ENCODE data around the gene HMGB1. TPM values are rescaled to one million over a fixed set of nuclear protein-coding genes. Genes with fewer than 3 reads are reported as not detected.

The HMGB1 gene
- total and polyA plus RNA-seq, 2 of the 13 experiments (the other 11 are each of a cell fraction or from before 2014, with no cell fraction given), result 115 to 584 TPM

DNA sequence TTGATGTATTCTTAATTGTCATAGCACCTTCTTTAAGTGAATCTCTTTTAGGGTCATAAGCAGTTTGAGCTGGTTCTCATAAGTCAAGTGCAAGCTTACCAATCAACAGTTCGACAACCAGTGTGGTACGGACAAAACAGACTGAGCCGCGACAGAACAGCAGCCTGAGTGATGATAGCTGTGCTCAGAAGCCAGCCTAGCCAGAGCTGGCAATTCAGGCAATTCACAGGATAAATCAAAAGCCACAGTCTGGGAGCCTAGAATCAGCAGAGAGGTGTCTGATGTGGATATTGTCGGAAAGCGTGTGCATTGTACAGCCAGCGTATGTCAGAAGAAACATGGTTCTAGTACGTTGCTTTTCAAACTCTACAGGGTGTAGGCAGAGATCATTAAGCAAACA is 28.6 kb downstream of the HMGB1 start:
- 83% methylated on average over 8 of the region's 8 CpGs for WGBS (ENCODE audit: low lambda C conversion rate)
- no peak overlapping the region for H3K27ac ChIP-seq (ENCODE audit: extremely low read length, insufficient read depth, low read length)
- H3K4me3 ChIP-seq (replicated peaks in 1 of 3; ENCODE audit: insufficient read depth in 1 of 3, low read depth in 2 of 3, low read length in 3 of 3), result no peak overlapping the region
- no peak overlapping the region for H3K4me2 ChIP-seq (ENCODE audit: low read depth, low read length)
- H3K9me3 ChIP-seq (ENCODE audit: low read length), result no peaks in the 10 kb centered on the region
- H3K79me2 ChIP-seq (ENCODE audit: insufficient read depth, low read length), result no peaks in the 10 kb centered on the region
- H4K20me1 ChIP-seq (ENCODE audit: insufficient read depth, low read length), result no peaks in the 10 kb centered on the region
- H2AFZ ChIP-seq (ENCODE audit: low read length), result no peak overlapping the region
- H3K9ac ChIP-seq (ENCODE audit: insufficient read depth, low read depth, low read length), result no peak overlapping the region
- TF ChIP-seq ZNF772 (CRISPR knock-in tag; IDR thresholded peaks at IDR 0.05) (no peak), SRSF4 (IDR thresholded peaks at IDR 0.05; ENCODE audit: low read depth, low read length, poor library complexity, severe bottlenecking) (no peak), ZNF350 (CRISPR knock-in tag; IDR thresholded peaks at IDR 0.05; ENCODE audit: borderline replicate concordance, low read depth) (no peak), CBFB (CRISPR knock-in tag; IDR thresholded peaks at IDR 0.05) (no peak), ZMYM3 (CRISPR knock-in tag; IDR thresholded peaks at IDR 0.05) (no peak), ZNF792 (CRISPR knock-in tag; IDR thresholded peaks at IDR 0.05) (no peak), CCAR2 (optimal IDR thresholded peaks at IDR 0.05; ENCODE audit: low read depth, low read length) (no peak), GATA4 (IDR thresholded peaks at IDR 0.05; ENCODE audit: borderline replicate concordance, low read depth) (no peak), CBX2 (IDR thresholded peaks at IDR 0.05; ENCODE audit: low read depth, low read length) (no peak), CBX2 (CRISPR knock-in tag; IDR thresholded peaks at IDR 0.05; ENCODE audit: low read depth) (no peak), ZNF383 (CRISPR knock-in tag; IDR thresholded peaks at IDR 0.05; ENCODE audit: borderline replicate concordance) (no peak), STAG1 (CRISPR knock-in tag; IDR thresholded peaks at IDR 0.05) (no peak)
- TF ChIP-seq, protein P1, sequence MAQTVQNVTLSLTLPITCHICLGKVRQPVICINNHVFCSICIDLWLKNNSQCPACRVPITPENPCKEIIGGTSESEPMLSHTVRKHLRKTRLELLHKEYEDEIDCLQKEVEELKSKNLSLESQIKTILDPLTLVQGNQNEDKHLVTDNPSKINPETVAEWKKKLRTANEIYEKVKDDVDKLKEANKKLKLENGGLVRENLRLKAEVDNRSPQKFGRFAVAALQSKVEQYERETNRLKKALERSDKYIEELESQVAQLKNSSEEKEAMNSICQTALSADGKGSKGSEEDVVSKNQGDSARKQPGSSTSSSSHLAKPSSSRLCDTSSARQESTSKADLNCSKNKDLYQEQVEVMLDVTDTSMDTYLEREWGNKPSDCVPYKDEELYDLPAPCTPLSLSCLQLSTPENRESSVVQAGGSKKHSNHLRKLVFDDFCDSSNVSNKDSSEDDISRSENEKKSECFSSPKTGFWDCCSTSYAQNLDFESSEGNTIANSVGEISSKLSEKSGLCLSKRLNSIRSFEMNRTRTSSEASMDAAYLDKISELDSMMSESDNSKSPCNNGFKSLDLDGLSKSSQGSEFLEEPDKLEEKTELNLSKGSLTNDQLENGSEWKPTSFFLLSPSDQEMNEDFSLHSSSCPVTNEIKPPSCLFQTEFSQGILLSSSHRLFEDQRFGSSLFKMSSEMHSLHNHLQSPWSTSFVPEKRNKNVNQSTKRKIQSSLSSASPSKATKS (CRISPR knock-in tag; IDR thresholded peaks at IDR 0.05), result no peak
- peaks cover 0 to 1% of the 10 kb centered on the region in 2 experiments; a peak in 1 of 5 replicates for H3K27me3 ChIP-seq (ENCODE audit: control insufficient read depth in 1 of 2, insufficient read depth in 2 of 2, low read length in 2 of 2)
- ChIA-PET POLR2A (no interaction called here), CTCF (ENCODE audit: low intra/inter-chr PET ratio, low total read pairs) (no interaction called here)
- FAIRE-seq, result no peak
- no TSS peak for BruUV-seq (replicated peaks)
- H3K36me3 ChIP-seq (replicated peaks in 1 of 2; ENCODE audit: control insufficient read depth in 1 of 2, insufficient read depth in 2 of 2, low read length in 2 of 2), result no peaks in the 10 kb centered on the region
- DNase-seq (ENCODE audit: low spot score), result no peak
- in situ Hi-C loops (cut with HindIII; ENCODE audit: extremely low pct_ligation_motif_present, low pct_unique_long_range_greater_than_20kb) (no loop called here), intact Hi-C loops (cut with micrococcal nuclease; ENCODE audit: unreplicated experiment) (no loop called here)
- no peak for ATAC-seq
- H3K4me1 ChIP-seq (ENCODE audit: insufficient read depth, low read length), result no peaks in the 10 kb centered on the region

Data from HepG2 (cell line).